SK-N-SH (cell line): ENCODE measurements around the gene OGDH. TPM values are rescaled to one million over a fixed set of nuclear protein-coding genes. Genes with fewer than 3 reads are reported as not detected.

Experiments
- CTCF ChIA-PET: fragments of 300-600, 350-600 bp; formaldehyde crosslinking; extraction: SDS; loops from one replicate; lab custom pipeline; 2021; lab: Yijun Ruan, JAX
- POLR2A ChIA-PET: fragments of 350-600 bp; sonication (Branson Sonifier 250); formaldehyde crosslinking; extraction: SDS; loops from one replicate; lab custom pipeline; 2020; ENCODE audit warnings: antibody characterized with exemption, inconsistent platforms; lab: Yijun Ruan, JAX
- DNase-seq: peaks from one replicate; pipeline ENCODE4 v3.0.0; 2012
- H2AFZ ChIP-seq: fragments of 200-600 bp; sonication (generic); 2 replicates; pipeline ENCODE4 v1.8.1; 2016; ENCODE audit warnings: antibody characterized with exemption, mild to moderate bottlenecking, low read depth
- H3F3A ChIP-seq: fragments of 200-600 bp; sonication (generic); replicated peaks from 2 replicates; pipeline ENCODE3; 2016; ENCODE audit warnings: antibody characterized with exemption, mild to moderate bottlenecking; ENCODE audit not compliant: insufficient read depth
- H3K27ac ChIP-seq, 2 experiments: fragments of 200-500 bp in 1 of 2; fragments of 200-600 bp in 1 of 2; sonication (Bioruptor generic) in 1 of 2; sonication (generic), shearing (Covaris generic) in 1 of 2; 2 replicates each; pipeline versions ENCODE4 v1.5.1 to v1.6.1; 2014 to 2016; ENCODE audit warnings: low read depth in 2 of 2, inconsistent platforms in 1 of 2, low read length in 1 of 2, mild to moderate bottlenecking in 1 of 2, mixed read lengths in 1 of 2
- H3K27me3 ChIP-seq: fragments of 200-600 bp; sonication (generic), shearing (Covaris generic); 2 replicates; pipeline ENCODE4 v1.6.1; 2016; ENCODE audit warnings: mixed run types; ENCODE audit not compliant: insufficient read depth
- H3K36me3 ChIP-seq, 2 experiments: fragments of 200-500 bp in 1 of 2; fragments of 200-600 bp in 1 of 2; sonication (Bioruptor generic) in 1 of 2; sonication (generic) in 1 of 2; replicated peaks in 1 of 2; 2 replicates each; pipeline versions ENCODE3 to v1.5.1; 2014 to 2016; ENCODE audit warnings: low read length in 1 of 2, mild to moderate bottlenecking in 1 of 2; ENCODE audit not compliant: insufficient read depth in 2 of 2, control insufficient read depth in 1 of 2
- H3K4me1 ChIP-seq, 2 experiments: fragments of 200-500 bp in 1 of 2; fragments of 200-600 bp in 1 of 2; sonication (Bioruptor generic) in 1 of 2; sonication (generic), shearing (Covaris generic) in 1 of 2; 2 replicates each; pipeline versions ENCODE4 v1.5.1 to v1.6.1; 2014 to 2016; ENCODE audit warnings: low read depth in 1 of 2, low read length in 1 of 2, mixed run types in 1 of 2; ENCODE audit not compliant: insufficient read depth in 2 of 2, control insufficient read depth in 1 of 2
- H3K4me2 ChIP-seq: fragments of 200-600 bp; sonication (generic), shearing (Covaris generic); 2 replicates; pipeline ENCODE4 v1.6.1; 2017; ENCODE audit warnings: mixed run types
- H3K4me3 ChIP-seq, 2 experiments: fragments of 200-500 bp in 1 of 2; fragments of 200-600 bp in 1 of 2; sonication (Bioruptor generic) in 1 of 2; sonication (generic), shearing (Covaris generic) in 1 of 2; 2 replicates each; pipeline versions ENCODE4 v1.5.1 to v1.8.1; 2014 to 2016; ENCODE audit warnings: low read depth in 2 of 2, inconsistent platforms in 1 of 2, low read length in 1 of 2, mild to moderate bottlenecking in 1 of 2, mixed read lengths in 1 of 2, moderate library complexity in 1 of 2
- H3K79me2 ChIP-seq: fragments of 200-600 bp; sonication (generic); 2 replicates; pipeline ENCODE4 v1.8.1; 2017; ENCODE audit warnings: mild to moderate bottlenecking; ENCODE audit not compliant: insufficient read depth
- H3K9ac ChIP-seq: fragments of 200-600 bp; sonication (generic); 2 replicates; pipeline ENCODE4 v1.6.1; 2017; ENCODE audit warnings: mixed run types
- H3K9me2 ChIP-seq: fragments of 200-600 bp; sonication (generic); 2 replicates; pipeline ENCODE4 v1.6.1; 2017; ENCODE audit warnings: mixed run types
- H3K9me3 ChIP-seq: fragments of 200-600 bp; sonication (generic); 2 replicates; pipeline ENCODE4 v1.6.1; 2017; ENCODE audit warnings: mixed run types, mild to moderate bottlenecking, moderate library complexity
- H4K20me1 ChIP-seq: fragments of 200-600 bp; sonication (generic); 2 replicates; pipeline ENCODE4 v1.6.1; 2017; ENCODE audit warnings: mild to moderate bottlenecking, mixed run types; ENCODE audit not compliant: insufficient read depth
- CTCF ChIP-seq: fragments of 200-600 bp; sonication (generic); IDR thresholded peaks from 2 replicates; pipeline ENCODE4 v1.6.1; 2017; ENCODE audit warnings: antibody characterized with exemption, mild to moderate bottlenecking, moderate library complexity
- EZH2phosphoT487 ChIP-seq: fragments of 200-600 bp; sonication (generic); IDR thresholded peaks from 2 replicates; pipeline ENCODE4 v1.6.1; 2017; ENCODE audit warnings: low read depth, mixed run types, mild to moderate bottlenecking, antibody characterized with exemption, moderate library complexity, borderline replicate concordance
- FOXJ3 ChIP-seq: sonication (generic); formaldehyde crosslinking; IDR thresholded peaks from 2 replicates; pipeline ENCODE4 v1.5.1; 2020; ENCODE audit warnings: mild to moderate bottlenecking, missing genetic modification reagents
- GABPA ChIP-seq: IDR thresholded peaks from 2 replicates; pipeline ENCODE4 v1.4.0; 2012; ENCODE audit warnings: low read depth, mild to moderate bottlenecking
- GATA2 ChIP-seq: sonication (generic); formaldehyde crosslinking; IDR thresholded peaks from 2 replicates; pipeline ENCODE4 v1.5.0; 2020; ENCODE audit warnings: mild to moderate bottlenecking, missing genetic modification reagents
- IRF3 ChIP-seq: fragments of 150-350 bp; IDR thresholded peaks from 2 replicates; pipeline ENCODE4 v1.6.1; 2016; ENCODE audit warnings: mild to moderate bottlenecking, low read depth, low read length
- MEF2A ChIP-seq: IDR thresholded peaks from 2 replicates; pipeline ENCODE4 v1.4.0; 2012; ENCODE audit warnings: low read depth, borderline replicate concordance
- MXI1 ChIP-seq: IDR thresholded peaks from 2 replicates; pipeline ENCODE4 v1.6.1; 2012; ENCODE audit warnings: mild to moderate bottlenecking, low read depth, low read length, improper control_type of control experiment
- NRF1 ChIP-seq: IDR thresholded peaks from 2 replicates; pipeline ENCODE4 v1.6.1; 2012; ENCODE audit warnings: low read depth, mild to moderate bottlenecking, low read length
- POLR2AphosphoS5 ChIP-seq: IDR thresholded peaks from 2 replicates; pipeline ENCODE4 v1.6.1; 2012; ENCODE audit warnings: low read depth, low read length
- RXRA ChIP-seq: IDR thresholded peaks from 2 replicates; pipeline ENCODE4 v1.4.0; 2012; ENCODE audit warnings: low read depth, mild to moderate bottlenecking, borderline replicate concordance
- TCF12 ChIP-seq: IDR thresholded peaks from 2 replicates; pipeline ENCODE4 v1.4.0; 2012
- USF1 ChIP-seq: IDR thresholded peaks from 2 replicates; pipeline ENCODE4 v1.4.0; 2012; ENCODE audit warnings: low read depth, borderline replicate concordance
- USF2 ChIP-seq: fragments of 150-350 bp; IDR thresholded peaks from 2 replicates; pipeline ENCODE4 v1.6.1; 2017; ENCODE audit warnings: antibody characterized with exemption, low read length, low read depth, borderline replicate concordance
- ZBTB33 ChIP-seq: IDR thresholded peaks from 2 replicates; pipeline ENCODE4 v1.4.0; 2012; ENCODE audit warnings: low read depth, borderline replicate concordance
- WGBS: methylation state at CpG from one replicate; pipeline ENCODE4 v1.1.6; 2017; ENCODE audit warnings: low lambda C conversion rate; 5-methylcytosine and 5-hydroxymethylcytosine counted together
- polyA plus RNA-seq, 3 experiments: library from polyadenylated mRNA; depleted of rRNA; stranded (reverse); fragments of >200 nt; gene quantifications; 2 replicates each; pipeline ENCODE4 v1.2.3, GENCODE V29; 2012

Gene OGDH
- polyA plus RNA-seq, 1 of the 3 experiments (the other 2 are of a cell fraction) = 69.4 TPM

GRCh38 chr7:44709945-44710596 is 103.6 kb downstream of the OGDH start:
- no peak overlapping the region for H3K4me2 ChIP-seq
- H3K27me3 ChIP-seq = no peaks in the 10 kb centered on the region
- H3K9me3 ChIP-seq = no peaks in the 10 kb centered on the region
- ChIA-PET CTCF (interaction anchor here (0.8 to 1.1 kb wide), 2 partner anchors 8 to 40 kb away, joined by 3 read pairs; no protein-coding TSS in a partner anchor), POLR2A (interaction anchor here (1.0 kb wide), 1 partner anchor 246 kb away, joined by 3 read pairs; no protein-coding TSS in a partner anchor)
- H3K9ac ChIP-seq = no peak overlapping the region
- WGBS = 96% methylated on average over 10 of the region's 10 CpGs
- H3K4me3 ChIP-seq = no peak overlapping the region
- peaks cover 0 to 26% of the 10 kb centered on the region in 2 experiments for H3K36me3 ChIP-seq
- no peaks in the 10 kb centered on the region for H4K20me1 ChIP-seq
- no peaks in the 10 kb centered on the region for H3K9me2 ChIP-seq
- no peaks in the 10 kb centered on the region; a peak in 1 of 4 replicates for H3K4me1 ChIP-seq
- no peak overlapping the region for H3K27ac ChIP-seq
- H3F3A ChIP-seq = no peaks in the 10 kb centered on the region
- H3K79me2 ChIP-seq = no peaks in the 10 kb centered on the region
- TF ChIP-seq GABPA (no peak), POLR2AphosphoS5 (0 out of 2 replicates have a peak, but pooled peaks have one; percentile 14)
- no peak overlapping the region for H2AFZ ChIP-seq
- no peak for DNase-seq

- Histone ChIP-seq H3K27ac (no peak overlapping the region), H3K4me1 (no peaks in the 10 kb centered on the region; a peak in 1 of 4 replicates), H3K9me3 (no peaks in the 10 kb centered on the region), H3K9ac (no peak overlapping the region), H3K9me2 (no peaks in the 10 kb centered on the region), H3K27me3 (no peaks in the 10 kb centered on the region), H3K4me3 (no peak overlapping the region), H3F3A (no peaks in the 10 kb centered on the region), H4K20me1 (no peaks in the 10 kb centered on the region), H3K79me2 (no peaks in the 10 kb centered on the region), H3K36me3 (peaks cover 0 to 26% of the 10 kb centered on the region in 2 experiments), H3K4me2 (no peak overlapping the region), H2AFZ (no peak overlapping the region)
- no peak for DNase-seq
- CTCF ChIA-PET = no interaction called here
- POLR2A ChIA-PET = no interaction called here
- TF ChIP-seq CTCF = no peak
- TF ChIP-seq EZH2phosphoT487 = no peak
- no peak for TF ChIP-seq MEF2A
- no peak for TF ChIP-seq ZBTB33
- TF ChIP-seq RXRA = no peak
- TF ChIP-seq NRF1 = no peak
- no peak for TF ChIP-seq FOXJ3 (CRISPR knock-in tag)
- TF ChIP-seq TCF12 = no peak
- no peak for TF ChIP-seq USF2
- TF ChIP-seq IRF3 = no peak
- TF ChIP-seq USF1 = no peak
- TF ChIP-seq GATA2 = no peak
- TF ChIP-seq MXI1 = no peak
- 83% methylated on average over 4 of the region's 5 CpGs for WGBS
These were observed 105.1 kb downstream of the OGDH start for GRCh38 chr7:44711528-44711927.
